Erythroblast (primary cell): Measurements from ENCODE around the gene MYO1F.

Experiments used
- GATA1 ChIP-seq: IDR thresholded peaks from 2 replicates; pipeline ENCODE4 v1.6.1; 2011; ENCODE audit warnings: low read depth, mild to moderate bottlenecking, control low read depth, low read length, moderate library complexity
- POLR2A ChIP-seq: IDR thresholded peaks from 2 replicates; pipeline ENCODE4 v1.6.1; 2011; ENCODE audit warnings: mild to moderate bottlenecking, low read length

DNA sequence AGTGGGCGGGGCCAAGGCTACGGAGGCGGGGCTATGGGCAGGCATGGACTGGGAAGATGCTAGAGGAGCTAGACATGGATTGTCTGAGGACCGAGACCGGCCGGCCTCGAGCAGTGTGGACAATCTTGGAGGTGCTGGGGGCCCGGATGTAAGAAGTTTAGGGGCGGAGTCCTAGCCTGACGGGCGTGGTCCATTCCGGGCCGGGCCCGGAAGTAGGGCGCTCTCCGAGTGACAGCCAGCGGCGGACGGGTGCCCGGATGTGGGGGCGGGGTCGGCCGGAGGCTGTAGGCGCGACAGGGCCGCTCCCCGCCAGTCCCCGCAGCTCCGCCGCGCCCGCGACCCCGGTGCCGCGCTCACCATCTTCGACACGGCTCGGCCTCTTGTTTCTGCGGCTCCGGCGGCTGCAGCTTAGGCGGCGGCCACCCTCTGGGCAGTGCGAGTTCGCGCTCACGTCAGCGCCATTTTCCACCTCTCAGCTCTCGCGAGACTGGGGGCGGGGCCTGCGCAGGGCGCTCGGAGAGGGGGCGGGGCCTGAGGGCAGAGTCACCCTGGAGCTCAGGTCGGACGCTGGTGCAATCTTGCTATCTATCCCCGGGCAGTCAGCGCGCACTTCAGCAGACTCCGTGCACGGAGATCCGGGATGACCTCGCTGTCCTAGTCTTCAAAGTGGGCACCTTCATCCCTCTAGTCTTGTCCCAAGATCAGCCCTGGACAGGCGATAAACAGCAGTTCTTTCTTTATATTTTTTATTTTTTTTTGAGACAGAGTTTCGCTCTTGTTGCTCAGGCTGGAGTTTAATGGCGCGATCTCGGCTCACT lies 63.3 kb downstream of the MYO1F start, which contains the start of gene ZNF414:
- TF ChIP-seq POLR2A (peak; percentile 61), GATA1 (no peak)
